Transverse colon (tissue), 4 donors: ENCODE results near the gene MBOAT7.

Experiments
- CTCF ChIP-seq, 5 experiments: fragments of 200-600 bp in 3 of 5; fragments of 450-650 bp in 2 of 5; sonication (generic) in 3 of 5; IDR thresholded peaks; 1 replicate in 2 of 5; 2 replicates in 3 of 5; pipeline ENCODE4 v1.5.1; 2016 to 2017; ENCODE audit warnings: antibody characterized with exemption in 5 of 5, inconsistent platforms in 3 of 5, mild to moderate bottlenecking in 2 of 5, moderate library complexity in 1 of 5
- POLR2A ChIP-seq: fragments of 450-650 bp; IDR thresholded peaks from one replicate; pipeline ENCODE4 v1.6.1; 2016; ENCODE audit warnings: antibody characterized with exemption, mild to moderate bottlenecking, moderate library complexity
- POLR2AphosphoS5 ChIP-seq, 3 donors: sonication (generic); formaldehyde crosslinking; IDR thresholded peaks; one replicate each; pipeline ENCODE4 v1.6.1; 2016; ENCODE audit warnings: antibody characterized with exemption in 3 of 3

DNA sequence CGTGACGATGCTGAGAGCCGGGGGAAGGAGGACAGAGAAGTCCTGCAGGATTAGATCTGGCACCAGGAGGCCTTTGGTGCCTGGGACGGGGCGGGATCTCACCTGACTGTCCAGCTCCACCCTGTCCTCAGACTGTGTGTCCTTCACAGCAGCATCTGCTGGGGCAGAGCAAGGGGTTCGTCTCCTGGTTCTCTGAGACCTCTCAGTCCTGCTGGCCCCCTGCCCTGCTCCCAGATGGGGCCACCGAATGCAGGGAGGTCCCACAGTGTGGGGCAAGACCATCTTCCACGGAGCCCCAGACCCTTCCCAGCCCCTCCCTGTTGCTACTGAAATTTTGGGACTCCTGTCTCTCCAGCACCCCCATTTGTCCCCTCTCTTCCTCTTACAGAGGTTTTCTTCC, 28.9 kb upstream of the MBOAT7 start:
- TF ChIP-seq POLR2A (no peak), CTCF (IDR thresholded peaks at IDR 0.05) (no peak), POLR2AphosphoS5 (IDR thresholded peaks at IDR 0.05) (no peak)
